IPS-18c (cell line): Measurements from ENCODE around the gene ACAA1.

ENCODE experiments used
- H3K4me3 ChIP-seq: 2 replicates; pipeline ENCODE4 v1.7.0; 2013; ENCODE audit warnings: low read depth, mild to moderate bottlenecking, low read length, moderate library complexity; ENCODE audit not compliant: insufficient read depth
- H3K9me3 ChIP-seq: one replicate; pipeline ENCODE4 v1.6.1; 2013; ENCODE audit warnings: mild to moderate bottlenecking, low read length, moderate library complexity; ENCODE audit not compliant: control insufficient read depth, insufficient read depth

The ACAA1 gene

GRCh38 chr3:38114875-38115644 lies 21.9 kb downstream of the ACAA1 start:
- H3K4me3 ChIP-seq, result no peak overlapping the region
- no peaks in the 10 kb centered on the region for H3K9me3 ChIP-seq

DNA sequence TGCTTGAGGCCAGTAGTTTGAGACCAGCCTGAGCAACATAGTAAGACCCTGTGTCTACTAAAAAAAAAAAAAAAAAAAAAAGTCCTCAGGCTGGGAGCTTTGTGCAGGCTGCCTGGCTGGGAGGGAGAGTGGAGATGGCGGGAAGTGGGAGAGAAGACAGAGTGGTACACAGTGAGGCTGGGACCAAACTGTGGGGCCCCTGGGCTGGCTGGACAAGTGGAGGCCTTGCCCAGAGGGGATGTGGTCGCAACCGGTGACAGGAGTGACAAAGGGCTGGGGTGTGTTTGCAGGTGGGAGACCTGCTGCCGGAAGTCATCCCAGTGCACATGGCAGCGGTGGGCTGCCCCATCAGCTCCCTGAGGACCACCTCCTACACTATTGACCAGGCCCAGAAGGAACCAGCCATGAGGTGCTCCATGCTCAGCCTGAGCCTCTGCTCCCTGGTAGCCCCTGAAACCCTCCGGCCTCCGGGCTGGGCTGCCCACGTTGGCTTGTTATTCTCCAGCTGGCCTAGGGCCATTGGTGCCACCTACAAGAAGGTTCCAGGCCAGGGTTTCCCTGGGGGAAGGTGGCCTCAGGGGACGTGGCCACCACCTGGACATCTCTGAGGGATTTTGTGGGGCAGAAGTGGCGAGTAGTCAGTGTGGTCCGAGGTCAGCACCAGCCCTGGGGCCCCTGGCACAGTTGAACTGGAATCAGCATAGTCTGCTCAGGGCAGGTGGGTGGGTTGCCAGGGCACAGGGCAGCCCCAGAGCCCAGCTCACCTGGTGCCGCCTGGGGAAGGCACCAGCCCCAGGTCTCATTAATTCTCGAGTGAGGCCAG lies 22.7 kb downstream of the ACAA1 start:
- Histone ChIP-seq H3K9me3 (no peaks in the 10 kb centered on the region), H3K4me3 (no peak overlapping the region)

GRCh38 chr3:38112378-38112761 lies 24.6 kb downstream of the ACAA1 start:
- Histone ChIP-seq H3K9me3 (no peaks in the 10 kb centered on the region), H3K4me3 (no peak overlapping the region)

DNA sequence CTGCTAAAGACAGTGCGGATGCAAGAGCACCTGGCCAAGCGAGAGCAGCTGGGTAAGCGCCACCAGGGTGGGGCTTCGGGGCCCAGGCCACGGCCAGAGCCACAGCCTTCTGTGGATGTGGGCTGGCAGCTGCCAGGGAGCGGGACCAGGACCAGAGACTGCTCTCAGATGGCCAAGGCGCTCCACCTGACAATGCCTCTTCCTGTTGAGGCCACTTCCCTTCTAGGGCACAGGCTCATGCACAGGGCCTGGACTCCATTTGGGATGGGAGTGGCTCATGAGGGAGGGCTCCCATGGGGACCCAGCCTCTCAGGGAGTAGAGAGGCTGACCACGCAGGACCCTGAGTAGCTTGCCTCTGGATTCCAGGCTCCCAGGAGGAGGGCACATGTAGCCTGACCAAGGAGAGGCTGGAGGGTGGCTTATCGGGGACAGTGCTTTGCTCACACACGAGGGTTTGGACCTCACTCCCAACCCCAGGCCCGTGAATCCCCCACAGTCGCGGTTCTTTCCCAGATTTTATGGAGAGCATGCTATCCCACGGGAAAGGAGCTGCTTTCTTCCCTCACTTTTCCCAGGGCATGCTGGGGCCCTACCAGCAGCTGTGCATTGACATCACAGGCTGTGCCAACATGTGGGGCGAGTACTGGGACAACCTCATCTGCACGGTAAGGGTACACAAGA lies 25.1 kb downstream of the ACAA1 start:
- no peaks in the 10 kb centered on the region for H3K9me3 ChIP-seq
- H3K4me3 ChIP-seq, result no peak overlapping the region

DNA sequence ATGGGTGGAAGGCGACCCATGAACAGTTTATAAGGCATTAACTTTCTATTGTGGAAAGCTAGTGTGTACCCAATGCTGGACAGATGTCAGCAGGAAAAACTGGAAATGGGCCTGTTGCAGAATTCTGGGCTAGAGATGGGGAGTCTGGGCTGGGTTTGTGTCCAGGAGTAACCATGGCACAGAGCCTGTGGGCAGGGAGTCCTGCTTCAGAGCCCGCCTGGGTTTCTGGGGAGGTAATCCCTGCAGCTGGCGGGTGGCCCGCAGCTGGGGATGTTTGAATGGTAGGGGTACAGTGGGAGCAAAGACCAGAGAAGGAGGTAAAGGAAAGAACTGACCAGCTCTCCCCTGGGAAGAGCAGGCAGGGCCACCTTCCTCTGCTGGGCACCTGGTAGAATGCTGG lies 25.7 kb downstream of the ACAA1 start:
- H3K4me3 ChIP-seq, result no peak overlapping the region
- H3K9me3 ChIP-seq, result no peaks in the 10 kb centered on the region

- no peak overlapping the region for H3K4me3 ChIP-seq
- H3K9me3 ChIP-seq, result no peaks in the 10 kb centered on the region
Measured at GRCh38 chr3:38110314-38111050, 26.4 kb downstream of the ACAA1 start.

DNA sequence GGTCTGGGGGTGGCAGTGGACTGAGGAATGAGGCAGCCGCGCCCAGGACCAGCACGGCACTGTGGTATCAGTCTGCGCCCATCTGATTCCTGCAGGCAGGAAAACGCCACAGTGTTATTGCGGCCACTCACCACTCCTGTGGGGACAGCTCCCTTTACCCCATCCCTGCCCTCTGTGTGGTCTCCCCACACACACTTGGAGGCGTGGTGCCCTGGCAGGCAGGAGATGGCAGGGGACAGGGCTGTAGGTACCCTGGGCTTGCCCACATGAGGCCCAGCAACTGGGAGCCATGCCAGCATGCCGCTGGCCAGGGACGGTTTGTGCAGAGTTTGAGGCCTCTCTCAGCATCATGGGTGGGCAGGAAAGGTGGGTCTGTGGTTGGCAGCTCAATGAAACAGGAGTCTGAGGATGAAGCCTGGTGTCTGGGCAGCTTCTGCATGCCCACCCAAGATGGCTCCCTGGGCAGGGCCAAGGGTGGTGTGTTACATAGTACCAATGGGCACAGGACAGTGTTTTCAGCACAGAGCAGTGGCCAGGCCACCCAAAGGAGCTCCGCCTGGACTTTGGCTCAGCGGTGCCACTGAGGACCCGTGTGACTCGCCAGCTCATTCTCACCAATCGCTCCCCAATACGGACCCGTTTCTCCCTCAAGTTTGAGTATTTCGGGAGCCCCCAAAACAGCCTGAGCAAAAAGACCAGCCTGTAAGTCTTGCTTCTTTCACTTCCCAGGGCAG lies 27.2 kb downstream of the ACAA1 start:
- no peaks in the 10 kb centered on the region for H3K9me3 ChIP-seq

GRCh38 chr3:38108649-38109579 lies 28.0 kb downstream of the ACAA1 start:
- Histone ChIP-seq H3K4me3 (no peak overlapping the region), H3K9me3 (no peaks in the 10 kb centered on the region)

More for the DNA sequence above, 27.2 kb downstream of the ACAA1 start:
- H3K4me3 ChIP-seq, result no peak overlapping the region

GRCh38 chr3:38107911-38108648 lies 28.8 kb downstream of the ACAA1 start:
- H3K9me3 ChIP-seq, result no peaks in the 10 kb centered on the region
- no peak overlapping the region for H3K4me3 ChIP-seq

DNA sequence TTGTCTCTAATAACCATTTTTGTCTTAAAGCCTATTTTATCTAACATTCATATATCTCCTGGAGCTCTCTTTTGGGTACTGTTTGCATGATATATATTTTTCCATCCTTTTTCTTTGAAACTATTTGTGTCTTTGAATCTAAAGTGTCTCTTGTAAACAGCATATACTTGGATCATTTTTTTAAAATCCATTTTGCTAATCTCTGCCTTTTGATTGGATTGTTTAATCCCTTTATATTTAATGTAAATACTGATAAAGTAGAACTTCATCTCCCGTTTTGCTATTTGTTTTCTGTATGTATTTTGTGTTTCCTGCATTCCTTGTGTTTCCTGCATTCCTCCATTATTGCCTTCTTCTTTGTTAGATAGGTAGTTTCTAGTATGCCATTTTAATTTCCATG lies 31.4 kb downstream of the ACAA1 start:
- Histone ChIP-seq H3K4me3 (no peak overlapping the region), H3K9me3 (no peaks in the 10 kb centered on the region)

DNA sequence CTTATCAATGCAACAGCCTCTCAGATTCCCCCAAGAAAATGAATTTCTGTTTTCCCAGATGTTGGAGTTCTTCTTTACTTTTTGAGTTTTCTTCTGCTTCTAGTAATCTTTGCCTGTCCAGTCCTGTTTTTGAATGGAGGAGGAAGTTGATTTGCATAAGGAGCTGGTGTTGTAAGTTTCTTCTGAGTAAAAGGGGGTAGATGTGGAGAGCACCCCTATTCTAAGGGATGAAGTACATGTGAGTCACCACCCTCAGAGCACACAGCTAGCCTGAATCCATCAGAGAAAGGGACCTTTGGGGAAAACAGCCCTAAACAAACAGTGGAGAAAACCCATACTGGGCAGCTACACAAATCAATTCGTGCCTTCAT lies 34.5 kb downstream of the ACAA1 start:
- Histone ChIP-seq H3K4me3 (no peak overlapping the region), H3K9me3 (no peaks in the 10 kb centered on the region)

DNA sequence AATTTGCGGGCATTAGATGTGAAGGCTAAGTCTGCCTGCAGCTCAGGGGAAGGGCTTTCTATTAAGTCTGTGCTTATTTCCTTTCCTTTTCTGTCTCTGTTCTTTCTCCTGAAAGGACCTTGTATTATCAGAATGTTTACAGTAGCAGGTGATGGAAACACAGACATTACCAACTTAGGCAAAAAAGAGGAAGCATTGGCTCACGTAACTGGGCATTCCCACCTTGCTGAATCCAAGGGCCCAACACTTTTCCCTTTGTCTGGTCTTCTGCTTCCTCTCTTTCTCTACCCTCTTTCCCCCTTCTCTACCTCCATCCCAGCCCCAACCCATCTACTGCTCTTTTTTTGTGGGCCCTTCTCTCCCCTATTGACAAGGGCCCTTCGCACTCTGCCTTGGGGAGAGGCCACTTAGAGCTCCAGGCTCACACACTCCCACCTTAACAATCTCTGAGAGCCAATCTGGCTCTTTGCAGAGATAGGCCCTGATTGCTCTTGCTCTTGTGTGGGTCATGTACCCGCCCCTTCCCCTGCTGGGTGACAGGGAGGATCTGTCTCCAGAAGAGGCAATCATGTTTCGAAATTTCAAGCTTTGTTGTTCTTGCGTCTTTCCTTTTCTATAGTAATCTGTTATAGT lies 35.0 kb downstream of the ACAA1 start:
- Histone ChIP-seq H3K4me3 (no peak overlapping the region), H3K9me3 (no peaks in the 10 kb centered on the region)

- Histone ChIP-seq H3K4me3 (no peak overlapping the region), H3K9me3 (no peaks in the 10 kb centered on the region)
Measured at GRCh38 chr3:38100498-38100897, 36.4 kb downstream of the ACAA1 start.

GRCh38 chr3:38099518-38099917 lies 37.4 kb downstream of the ACAA1 start:
- no peaks in the 10 kb centered on the region for H3K9me3 ChIP-seq
- H3K4me3 ChIP-seq, result no peak overlapping the region

GRCh38 chr3:38098376-38098723 lies 38.6 kb downstream of the ACAA1 start:
- H3K9me3 ChIP-seq, result no peaks in the 10 kb centered on the region
- no peak overlapping the region for H3K4me3 ChIP-seq
